Activated B cell treated with CpG ODN at 0.5 μM for 24 hours (primary cell): ENCODE measurements around the gene ASPHD2. TPM values are rescaled to one million over a fixed set of nuclear protein-coding genes. Genes with fewer than 3 reads are reported as not detected.

Source experiments
- ATAC-seq: fragments of 200-7000 bp; cut with Tn5 transposase; one replicate; pipeline ENCODE4 v1.10.0; 2021; ENCODE audit warnings: low read depth, mild to moderate bottlenecking, moderate library complexity
- CTCF ChIA-PET: fragments of 350-600 bp; sonication (Branson Sonifier 250); formaldehyde crosslinking; loops from one replicate; lab custom pipeline; 2021; ENCODE audit warnings: antibody characterized with exemption; lab: Charles Lee
- POLR2A ChIA-PET: fragments of 350-600 bp; sonication (Branson Sonifier 250); formaldehyde crosslinking; loops from one replicate; lab custom pipeline; 2021; ENCODE audit warnings: antibody characterized with exemption; lab: Charles Lee
- DNase-seq: peaks from one replicate; pipeline ENCODE4 v3.0.0; 2022
- H3K27ac Mint-ChIP-seq: one replicate; pipeline ENCODE4 v1.8.0; 2020; ENCODE audit warnings: mixed read lengths
- H3K27me3 Mint-ChIP-seq: one replicate; pipeline ENCODE4 v1.8.0; 2021; ENCODE audit warnings: mixed read lengths
- H3K36me3 Mint-ChIP-seq: one replicate; pipeline ENCODE4 v1.8.0; 2021; ENCODE audit warnings: low read depth, mixed read lengths
- H3K4me1 Mint-ChIP-seq: one replicate; pipeline ENCODE4 v1.8.0; 2021; ENCODE audit warnings: mixed read lengths
- H3K4me3 Mint-ChIP-seq: one replicate; pipeline ENCODE4 v1.8.0; 2020; ENCODE audit warnings: mild to moderate bottlenecking, mixed read lengths
- H3K9me3 Mint-ChIP-seq: one replicate; pipeline ENCODE4 v1.8.0; 2020; ENCODE audit warnings: mixed read lengths
- CTCF ChIP-seq: fragments of 200-600 bp; IDR thresholded peaks from one replicate; pipeline ENCODE4 v1.8.0; 2022; ENCODE audit warnings: antibody characterized with exemption, mild to moderate bottlenecking
- intact Hi-C: fragments of 100-400 bp; cut with micrococcal nuclease; formaldehyde crosslinking; loops from one replicate; pipeline ENCODE4 v1.15.1; 2024
- total RNA-seq: library from RNA; stranded (reverse); gene quantifications from 2 replicates; pipeline ENCODE4 v1.2.3, GENCODE V29; 2022

The ASPHD2 gene
- total RNA-seq, 1 donor from 2014 or later = 15.5 TPM

DNA sequence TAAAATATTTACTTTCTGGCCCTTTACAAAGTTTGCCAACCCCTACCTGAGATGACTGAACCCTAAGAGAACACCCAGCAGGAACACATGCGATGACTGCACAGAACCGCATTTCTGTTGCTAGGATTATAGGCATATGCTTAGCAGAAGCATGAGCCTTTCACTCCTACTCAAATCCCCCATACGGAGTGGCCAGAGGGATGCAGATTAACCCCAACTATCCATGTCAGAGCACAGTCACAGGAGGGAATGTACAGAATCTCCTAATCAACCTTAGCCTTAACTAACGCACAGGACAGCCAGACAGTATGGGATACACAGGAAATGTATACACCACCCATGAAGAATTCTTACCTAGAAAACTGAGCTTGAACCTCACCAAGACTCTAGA lies 48.3 kb downstream of the ASPHD2 start:
- Mint-ChIP-seq H3K4me1 (peaks cover 52% of the 10 kb centered on the region), H3K9me3 (no peaks in the 10 kb centered on the region), H3K27ac (no peak overlapping the region), H3K27me3 (no peaks in the 10 kb centered on the region), H3K4me3 (no peak overlapping the region), H3K36me3 (peaks cover 62% of the 10 kb centered on the region)
- ChIA-PET POLR2A (interaction anchor here (0.6 kb wide), 1 partner anchor 132 kb away, joined by 4 read pairs; no protein-coding TSS in a partner anchor), CTCF (interaction anchor here (1.1 kb wide), 1 partner anchor 16 kb away, joined by 3 read pairs; no protein-coding TSS in a partner anchor)
- DNase-seq (no peak), ATAC-seq (no peak)
- intact Hi-C loops = no loop called here
- TF ChIP-seq CTCF = no peak

- intact Hi-C loops = no loop called here
- no peaks in the 10 kb centered on the region for H3K27me3 Mint-ChIP-seq
- H3K27ac Mint-ChIP-seq = peak overlapping the region; percentile 81
- H3K4me3 Mint-ChIP-seq = peak overlapping the region; percentile 69
- H3K36me3 Mint-ChIP-seq = peaks cover 46% of the 10 kb centered on the region
- ChIA-PET CTCF (interaction anchor here (0.8 to 1.3 kb wide), 5 partner anchors 16 to 186 kb away, joined by 3 to 4 read pairs (median 3); no protein-coding TSS in a partner anchor), POLR2A (interaction anchor here (0.8 to 1.0 kb wide), 2 partner anchors 49 to 164 kb away, joined by 3 to 4 read pairs; no protein-coding TSS in a partner anchor)
- DNase-seq (no peak), ATAC-seq (no peak)
- no peaks in the 10 kb centered on the region for H3K9me3 Mint-ChIP-seq
- peaks cover 65% of the 10 kb centered on the region for H3K4me1 Mint-ChIP-seq
- no peak for TF ChIP-seq CTCF
Observed at GRCh38 chr22:26479043-26479791, 50.2 kb downstream of the ASPHD2 start.

DNA sequence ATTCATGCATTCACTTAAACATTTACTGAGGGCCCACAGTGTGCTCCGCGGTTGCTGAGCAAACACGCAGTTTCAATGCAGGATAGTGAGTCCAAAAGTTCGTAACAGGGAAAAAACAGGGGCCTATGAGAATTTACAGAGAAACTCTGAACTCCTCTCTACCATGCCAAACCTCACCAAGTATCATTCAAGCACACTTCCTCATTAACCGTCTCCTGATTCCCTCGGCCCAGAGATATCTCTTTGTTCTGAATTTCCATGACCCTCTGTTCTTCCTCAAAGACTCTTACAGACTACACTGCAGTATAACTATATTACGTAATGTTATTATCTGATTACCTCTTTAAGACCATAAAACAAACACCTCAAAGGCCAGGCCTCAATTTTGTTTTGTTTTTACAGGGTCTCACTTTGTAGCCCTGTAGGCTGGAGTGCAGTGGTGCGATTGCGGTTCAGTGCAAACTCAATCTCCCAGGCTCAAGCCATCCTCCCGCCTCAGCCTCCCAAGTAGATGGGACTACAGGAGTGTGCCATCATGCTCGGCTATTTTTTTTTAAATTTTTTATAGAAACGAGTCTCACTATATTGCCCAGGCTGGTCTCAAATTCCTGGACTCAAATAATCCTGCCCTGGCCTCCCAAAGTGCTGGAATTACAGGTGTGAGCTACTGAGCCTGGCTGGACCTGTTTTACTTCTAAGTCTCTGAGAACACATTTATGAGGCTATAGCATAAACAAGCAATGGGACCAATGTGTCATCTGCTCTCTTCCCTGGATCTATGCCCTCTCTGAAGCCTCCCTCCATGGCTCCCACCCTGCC lies 50.9 kb downstream of the ASPHD2 start:
- H3K4me1 Mint-ChIP-seq = peaks cover 73% of the 10 kb centered on the region
- H3K9me3 Mint-ChIP-seq = no peaks in the 10 kb centered on the region
- peaks cover 38% of the 10 kb centered on the region for H3K36me3 Mint-ChIP-seq
- ChIA-PET POLR2A (interaction anchor here (0.8 to 1.0 kb wide), 2 partner anchors 50 to 195 kb away, joined by 3 read pairs; no protein-coding TSS in a partner anchor), CTCF (interaction anchor here (0.8 to 1.3 kb wide), 4 partner anchors 17 to 185 kb away, joined by 3 to 4 read pairs (median 3); no protein-coding TSS in a partner anchor)
- intact Hi-C loops = loop anchor here (5.0 kb wide), 2 partner anchors 107 to 1322 kb away; partner anchors contain the start of gene MN1
- peak overlapping the region; percentile 81 for H3K27ac Mint-ChIP-seq
- H3K4me3 Mint-ChIP-seq = peak overlapping the region; percentile 69
- no peaks in the 10 kb centered on the region for H3K27me3 Mint-ChIP-seq
- ATAC-seq (peak; percentile 7), DNase-seq (no peak)
- no peak for TF ChIP-seq CTCF

GRCh38 chr22:26480611-26480932 lies 51.5 kb downstream of the ASPHD2 start:
- Mint-ChIP-seq H3K27me3 (no peaks in the 10 kb centered on the region), H3K4me3 (no peak overlapping the region), H3K9me3 (no peaks in the 10 kb centered on the region), H3K36me3 (peaks cover 35% of the 10 kb centered on the region), H3K4me1 (peaks cover 78% of the 10 kb centered on the region), H3K27ac (peak overlapping the region; percentile 81)
- POLR2A ChIA-PET = interaction anchor here (1.0 kb wide), 1 partner anchor 194 kb away, joined by 3 read pairs; no protein-coding TSS in a partner anchor
- no peak for DNase-seq
- TF ChIP-seq CTCF = no peak
- ATAC-seq = no peak
- CTCF ChIA-PET = no interaction called here
- intact Hi-C loops = loop anchor here (5.0 kb wide), 2 partner anchors 107 to 1322 kb away; partner anchors contain the start of gene MN1
